ENCODE results near the gene SERTM1. TPM values are rescaled to one million over a fixed set of nuclear protein-coding genes. Genes with fewer than 3 reads are reported as not detected.

SERTM1 gene
- total RNA-seq, 1 donor, result not detected

DNA sequence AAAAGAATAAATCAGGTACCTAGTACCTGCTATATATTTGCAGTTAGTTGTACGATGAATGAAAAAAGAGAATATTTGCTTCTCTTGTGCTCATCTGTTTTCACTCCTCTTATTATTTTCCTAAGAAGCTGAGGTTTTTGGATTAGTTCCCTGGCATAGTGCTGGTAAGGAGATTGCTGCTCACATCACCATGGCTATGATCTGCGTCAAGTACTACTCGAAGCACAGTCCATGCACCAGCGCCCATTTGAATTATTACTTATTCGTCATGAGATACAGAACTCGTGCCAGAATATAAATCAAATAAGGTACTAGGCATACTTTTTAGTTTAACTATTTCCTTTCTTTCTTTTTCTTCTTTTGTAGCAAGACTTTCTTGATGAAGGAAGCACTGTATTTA, 7.1 kb downstream of the SERTM1 start:
- H3K79me2 ChIP-seq (ENCODE audit: insufficient read depth, low read length), result no peaks in the 10 kb centered on the region
- H3K9me3 ChIP-seq (ENCODE audit: low read depth, low read length), result no peaks in the 10 kb centered on the region
- H3K4me3 ChIP-seq (ENCODE audit: insufficient read depth, low read length), result no peak overlapping the region
- no peak for DNase-seq (ENCODE audit: insufficient read length, low spot score, missing footprints)
- H3K36me3 ChIP-seq (ENCODE audit: insufficient read depth, low read length), result no peaks in the 10 kb centered on the region
- no peak overlapping the region for H3K27ac ChIP-seq (ENCODE audit: low read depth, low read length)
- H4K20me1 ChIP-seq (ENCODE audit: insufficient read depth, low read length), result no peaks in the 10 kb centered on the region
- H3K4me2 ChIP-seq (ENCODE audit: insufficient read depth, low read length), result no peak overlapping the region
- H3K27me3 ChIP-seq (ENCODE audit: insufficient read depth, low read length), result peaks cover 3% of the 10 kb centered on the region
- no peak overlapping the region for H2AFZ ChIP-seq (ENCODE audit: low read length)
- no peaks in the 10 kb centered on the region for H3K4me1 ChIP-seq (ENCODE audit: insufficient read depth, low read length)
- TF ChIP-seq, protein P1, sequence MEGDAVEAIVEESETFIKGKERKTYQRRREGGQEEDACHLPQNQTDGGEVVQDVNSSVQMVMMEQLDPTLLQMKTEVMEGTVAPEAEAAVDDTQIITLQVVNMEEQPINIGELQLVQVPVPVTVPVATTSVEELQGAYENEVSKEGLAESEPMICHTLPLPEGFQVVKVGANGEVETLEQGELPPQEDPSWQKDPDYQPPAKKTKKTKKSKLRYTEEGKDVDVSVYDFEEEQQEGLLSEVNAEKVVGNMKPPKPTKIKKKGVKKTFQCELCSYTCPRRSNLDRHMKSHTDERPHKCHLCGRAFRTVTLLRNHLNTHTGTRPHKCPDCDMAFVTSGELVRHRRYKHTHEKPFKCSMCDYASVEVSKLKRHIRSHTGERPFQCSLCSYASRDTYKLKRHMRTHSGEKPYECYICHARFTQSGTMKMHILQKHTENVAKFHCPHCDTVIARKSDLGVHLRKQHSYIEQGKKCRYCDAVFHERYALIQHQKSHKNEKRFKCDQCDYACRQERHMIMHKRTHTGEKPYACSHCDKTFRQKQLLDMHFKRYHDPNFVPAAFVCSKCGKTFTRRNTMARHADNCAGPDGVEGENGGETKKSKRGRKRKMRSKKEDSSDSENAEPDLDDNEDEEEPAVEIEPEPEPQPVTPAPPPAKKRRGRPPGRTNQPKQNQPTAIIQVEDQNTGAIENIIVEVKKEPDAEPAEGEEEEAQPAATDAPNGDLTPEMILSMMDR (IDR thresholded peaks at IDR 0.05; ENCODE audit: extremely low read depth, low read depth, low read length), result no peak

DNA sequence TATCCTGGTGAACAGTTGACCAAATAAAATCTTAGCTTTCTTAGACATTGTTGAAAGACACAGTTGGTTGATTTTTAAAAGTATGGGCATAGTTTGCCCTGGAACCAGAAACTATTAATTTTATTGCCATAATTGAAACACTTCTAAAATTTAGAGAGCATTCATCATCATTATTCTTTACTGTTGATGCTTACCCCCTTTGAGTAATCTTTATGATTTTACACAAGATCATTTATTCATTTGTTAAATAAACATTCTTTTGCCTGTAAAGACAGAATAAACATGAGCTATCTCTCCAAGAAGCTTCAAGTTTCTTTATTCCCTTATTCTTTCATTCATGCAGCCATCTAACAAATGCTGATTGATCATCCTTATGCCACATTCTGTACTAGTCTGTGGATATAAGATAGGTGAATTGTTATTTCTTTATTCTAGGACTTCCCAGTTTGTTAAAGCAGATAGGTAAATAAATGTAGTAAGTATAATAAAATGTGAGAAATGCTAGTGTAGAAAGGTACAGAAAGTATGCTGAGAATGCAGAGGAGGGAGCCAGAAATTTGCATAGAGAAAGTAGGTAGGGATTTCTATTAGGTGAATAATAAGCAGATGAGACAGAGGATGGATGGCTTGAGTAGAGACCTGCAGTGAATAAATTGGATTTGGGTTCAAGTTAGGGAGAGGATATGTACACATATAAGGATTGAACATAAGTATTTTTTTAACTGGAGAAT, 8.2 kb downstream of the SERTM1 start:
- no peaks in the 10 kb centered on the region for H3K9me3 ChIP-seq (ENCODE audit: low read depth, low read length)
- TF ChIP-seq, protein P1 (IDR thresholded peaks at IDR 0.05; ENCODE audit: extremely low read depth, low read depth, low read length), result no peak
- H2AFZ ChIP-seq (ENCODE audit: low read length), result no peak overlapping the region
- DNase-seq (ENCODE audit: insufficient read length, low spot score, missing footprints), result no peak
- no peaks in the 10 kb centered on the region for H3K27me3 ChIP-seq (ENCODE audit: insufficient read depth, low read length)
- H3K4me2 ChIP-seq (ENCODE audit: insufficient read depth, low read length), result no peak overlapping the region
- no peak overlapping the region for H3K4me3 ChIP-seq (ENCODE audit: insufficient read depth, low read length)
- no peaks in the 10 kb centered on the region for H3K36me3 ChIP-seq (ENCODE audit: insufficient read depth, low read length)
- H3K4me1 ChIP-seq (ENCODE audit: insufficient read depth, low read length), result no peaks in the 10 kb centered on the region
- no peak overlapping the region for H3K27ac ChIP-seq (ENCODE audit: low read depth, low read length)
- no peaks in the 10 kb centered on the region for H3K79me2 ChIP-seq (ENCODE audit: insufficient read depth, low read length)
- no peaks in the 10 kb centered on the region for H4K20me1 ChIP-seq (ENCODE audit: insufficient read depth, low read length)

DNA sequence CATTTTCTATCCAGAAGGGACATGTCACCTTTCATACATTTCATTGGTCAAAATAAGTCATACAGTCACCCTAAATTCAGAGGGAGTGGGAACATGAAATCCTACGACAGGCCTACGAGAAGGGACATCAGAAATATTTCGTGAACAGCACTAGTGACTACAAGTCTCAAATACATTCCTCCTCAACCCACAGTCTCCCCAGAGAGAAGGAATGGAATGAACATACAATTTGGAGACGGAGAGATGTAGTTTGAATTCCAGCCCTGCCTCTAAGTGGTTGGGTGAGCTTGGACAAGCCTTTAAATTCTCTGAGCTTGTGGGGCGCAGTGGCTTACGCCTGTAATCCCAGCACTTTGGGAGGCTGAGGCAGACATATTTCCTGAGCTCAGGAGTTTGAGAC, 9.9 kb downstream of the SERTM1 start:
- Histone ChIP-seq H3K27me3 (ENCODE audit: insufficient read depth, low read length) (no peaks in the 10 kb centered on the region), H3K4me3 (ENCODE audit: insufficient read depth, low read length) (no peak overlapping the region), H2AFZ (ENCODE audit: low read length) (no peak overlapping the region), H4K20me1 (ENCODE audit: insufficient read depth, low read length) (no peaks in the 10 kb centered on the region), H3K27ac (ENCODE audit: low read depth, low read length) (no peak overlapping the region), H3K79me2 (ENCODE audit: insufficient read depth, low read length) (no peaks in the 10 kb centered on the region), H3K4me2 (ENCODE audit: insufficient read depth, low read length) (no peak overlapping the region), H3K36me3 (ENCODE audit: insufficient read depth, low read length) (no peaks in the 10 kb centered on the region), H3K9me3 (ENCODE audit: low read depth, low read length) (no peaks in the 10 kb centered on the region), H3K4me1 (ENCODE audit: insufficient read depth, low read length) (no peaks in the 10 kb centered on the region)
- no peak for DNase-seq (ENCODE audit: insufficient read length, low spot score, missing footprints)
- TF ChIP-seq, protein P1 (IDR thresholded peaks at IDR 0.05; ENCODE audit: extremely low read depth, low read depth, low read length), result no peak

DNA sequence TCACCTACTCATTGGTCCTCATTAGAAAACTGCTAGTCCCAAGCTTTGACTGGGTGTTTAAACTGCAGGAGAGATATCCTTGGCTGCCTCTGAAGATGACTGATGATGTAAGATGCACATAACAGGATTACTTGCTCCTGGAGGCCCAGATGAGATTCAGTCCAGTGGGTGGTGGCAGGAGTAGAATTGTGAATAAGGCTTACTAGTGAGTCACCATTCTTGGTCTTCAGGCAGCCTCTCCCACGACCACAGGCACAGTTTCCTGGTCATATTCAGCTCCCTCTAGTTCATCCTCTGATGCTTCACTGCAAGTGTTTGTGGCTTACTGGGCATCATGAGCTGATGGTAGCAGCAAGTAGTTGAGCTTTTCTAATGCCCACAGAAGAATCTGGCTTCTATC, 12.1 kb downstream of the SERTM1 start:
- H3K27ac ChIP-seq (ENCODE audit: low read depth, low read length), result no peak overlapping the region
- H4K20me1 ChIP-seq (ENCODE audit: insufficient read depth, low read length), result no peaks in the 10 kb centered on the region
- no peaks in the 10 kb centered on the region for H3K79me2 ChIP-seq (ENCODE audit: insufficient read depth, low read length)
- H3K9me3 ChIP-seq (ENCODE audit: low read depth, low read length), result no peaks in the 10 kb centered on the region
- peak; percentile 56 for DNase-seq (ENCODE audit: insufficient read length, low spot score, missing footprints)
- H3K4me3 ChIP-seq (ENCODE audit: insufficient read depth, low read length), result no peak overlapping the region
- no peak overlapping the region for H2AFZ ChIP-seq (ENCODE audit: low read length)
- no peaks in the 10 kb centered on the region for H3K27me3 ChIP-seq (ENCODE audit: insufficient read depth, low read length)
- no peak overlapping the region for H3K4me2 ChIP-seq (ENCODE audit: insufficient read depth, low read length)
- no peaks in the 10 kb centered on the region for H3K4me1 ChIP-seq (ENCODE audit: insufficient read depth, low read length)
- TF ChIP-seq, protein P1 (IDR thresholded peaks at IDR 0.05; ENCODE audit: extremely low read depth, low read depth, low read length), result no peak
- H3K36me3 ChIP-seq (ENCODE audit: insufficient read depth, low read length), result no peaks in the 10 kb centered on the region

Measured in osteoblast (primary cell).